ENCODE data around the gene SYT1. TPM values are rescaled to one million over a fixed set of nuclear protein-coding genes. Genes with fewer than 3 reads are reported as not detected.

Gene SYT1
- total RNA-seq, 1 experiment from 2014 or later = 15.8 TPM

DNA sequence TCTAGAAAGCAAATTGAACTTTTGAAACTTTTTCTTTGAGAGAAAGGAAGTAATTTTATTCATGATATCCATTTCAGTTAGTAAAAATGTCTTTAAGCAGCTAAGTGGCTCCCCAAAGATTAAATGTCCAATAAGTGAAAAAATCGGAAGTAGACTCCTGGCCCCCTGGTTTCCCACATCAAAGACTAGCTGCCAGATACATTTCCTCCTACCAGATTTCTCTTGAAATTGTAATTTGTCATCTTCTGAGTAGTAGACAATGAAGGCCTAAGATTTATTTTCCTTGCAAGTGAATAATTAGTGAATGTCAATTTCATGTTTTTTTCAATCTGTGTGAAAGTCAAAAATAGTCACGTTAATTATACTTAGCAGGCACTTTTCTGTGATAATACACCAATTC, 321.9 kb downstream of the SYT1 start:
- Mint-ChIP-seq H3K9me3 (no peaks in the 10 kb centered on the region), H3K4me3 (no peak overlapping the region), H3K36me3 (ENCODE audit: insufficient read depth in 1 of 3, low read depth in 3 of 3) (no peaks in the 10 kb centered on the region), H3K27ac (no peak overlapping the region), H3K4me1 (peaks cover 0 to 2% of the 10 kb centered on the region in 2 experiments; a peak in 2 of 4 replicates), H3K27me3 (ENCODE audit: low read depth) (no peaks in the 10 kb centered on the region)
- no peak overlapping the region for H4K91ac ChIP-seq (ENCODE audit: insufficient read length, low read depth, low read length)
- H4K20me1 ChIP-seq (ENCODE audit: control insufficient read depth, insufficient read depth, insufficient read length) = no peaks in the 10 kb centered on the region
- H2BK15ac ChIP-seq (ENCODE audit: low read depth, low read length) = no peak overlapping the region
- H2BK120ac ChIP-seq (ENCODE audit: low read depth, low read length, poor library complexity, severe bottlenecking) = no peak overlapping the region
- H2AFZ ChIP-seq (ENCODE audit: low read length) = no peak overlapping the region
- no peaks in the 10 kb centered on the region for H3K79me2 ChIP-seq (ENCODE audit: insufficient read depth, low read length)
- H3K23ac ChIP-seq (ENCODE audit: insufficient read length, low read depth, low read length) = no peak overlapping the region
- WGBS (ENCODE audit: extremely low coverage, insufficient read length, low lambda C conversion rate) = no CpG with 5 or more reads among the region's 2 CpGs
- H3K14ac ChIP-seq (ENCODE audit: insufficient read depth, low read length) = no peak overlapping the region
- H3K56ac ChIP-seq (ENCODE audit: insufficient read length, low read depth, low read length) = no peak overlapping the region
- no peaks in the 10 kb centered on the region for H3K23me2 ChIP-seq (ENCODE audit: insufficient read length, low read depth, low read length, poor library complexity, severe bottlenecking)
- H3K27ac ChIP-seq (ENCODE audit: insufficient read length, low read depth, low read length) = no peak overlapping the region
- no peak overlapping the region for H3K18ac ChIP-seq (ENCODE audit: insufficient read length, low read depth, low read length)
- H4K8ac ChIP-seq (replicated peaks; ENCODE audit: insufficient read length, low read depth, low read length) = no peak overlapping the region
- no peak overlapping the region for H3K4me2 ChIP-seq (ENCODE audit: insufficient read depth, insufficient read length, low read length)
- H3K27me3 ChIP-seq (ENCODE audit: insufficient read depth, low read length) = no peaks in the 10 kb centered on the region
- H2AK5ac ChIP-seq (ENCODE audit: insufficient read length, low read length) = no peak overlapping the region
- H2BK12ac ChIP-seq (ENCODE audit: insufficient read length, low read depth, low read length) = no peak overlapping the region
- H2BK5ac ChIP-seq (ENCODE audit: insufficient read length, low read length) = no peak overlapping the region
- no peak overlapping the region for H4K5ac ChIP-seq (ENCODE audit: insufficient read length, low read depth, low read length)
- H3T11ph ChIP-seq (ENCODE audit: low read length) = no peak overlapping the region
- no peaks in the 10 kb centered on the region for H3K9me3 ChIP-seq (ENCODE audit: control insufficient read depth, low read depth, low read length)
- no peak for DNase-seq
- no peaks in the 10 kb centered on the region for H3K4me1 ChIP-seq (ENCODE audit: insufficient read depth, low read length)
- H3K9ac ChIP-seq (ENCODE audit: extremely low read depth, insufficient read length, low read length) = no peak overlapping the region
- no peak overlapping the region for H2BK20ac ChIP-seq (ENCODE audit: low read depth, low read length, poor library complexity, severe bottlenecking)
- H3K79me1 ChIP-seq (ENCODE audit: insufficient read depth, low read depth, low read length, poor library complexity, severe bottlenecking) = no peaks in the 10 kb centered on the region
- no peak overlapping the region for H3K4ac ChIP-seq (ENCODE audit: low read depth, low read length)
- TF ChIP-seq CTCF (conservative IDR thresholded peaks at IDR 0.05) = no peak

All from H9 (cell line).